Activated CD8-positive, alpha-beta T cell treated with anti-CD3 and anti-CD28 coated beads, Interleukin-2, amount 10 ng/mL, durations not matched to agents 7 days and 5 days (primary cell): Measurements from ENCODE around the gene PRKCA. TPM values are rescaled to one million over a fixed set of nuclear protein-coding genes. Genes with fewer than 3 reads are reported as not detected.

Experiments
- ATAC-seq: fragments of 150-1000 bp; cut with Tn5 transposase; one replicate; pipeline ENCODE4 v1.10.0; 2021; ENCODE audit warnings: moderate library complexity
- CTCF ChIA-PET: fragments of 350-600 bp; sonication (Branson Sonifier 250); formaldehyde crosslinking; loops from one replicate; lab custom pipeline; 2021; ENCODE audit warnings: antibody characterized with exemption; lab: Charles Lee
- POLR2A ChIA-PET: fragments of 350-600 bp; sonication (Branson Sonifier 250); formaldehyde crosslinking; loops from one replicate; lab custom pipeline; 2021; ENCODE audit warnings: antibody characterized with exemption; lab: Charles Lee
- DNase-seq: peaks from one replicate; pipeline ENCODE4 v3.0.0-alpha.2; 2020
- H3K27ac Mint-ChIP-seq: one replicate; pipeline ENCODE4 v1.8.0; 2021; ENCODE audit warnings: mild to moderate bottlenecking, mixed read lengths
- H3K27me3 Mint-ChIP-seq: one replicate; pipeline ENCODE4 v1.8.0; 2021; ENCODE audit warnings: low read depth, mixed read lengths
- H3K36me3 Mint-ChIP-seq: one replicate; pipeline ENCODE4 v1.8.0; 2021; ENCODE audit warnings: low read depth, mixed read lengths
- H3K4me1 Mint-ChIP-seq: one replicate; pipeline ENCODE4 v1.8.0; 2021; ENCODE audit warnings: low read depth, mixed read lengths
- H3K4me3 Mint-ChIP-seq: one replicate; pipeline ENCODE4 v1.8.0; 2021; ENCODE audit warnings: mild to moderate bottlenecking, mixed read lengths
- H3K9me3 Mint-ChIP-seq: one replicate; pipeline ENCODE4 v1.8.0; 2022; ENCODE audit warnings: mixed read lengths; ENCODE audit not compliant: insufficient read depth
- total RNA-seq, 2 experiments: library from RNA; stranded (reverse); gene quantifications; one replicate each; pipeline ENCODE4 v1.2.3, GENCODE V29; 2021

Gene PRKCA
- total RNA-seq, 2 experiments from 2014 or later, result 74.1 to 76.9 TPM

DNA sequence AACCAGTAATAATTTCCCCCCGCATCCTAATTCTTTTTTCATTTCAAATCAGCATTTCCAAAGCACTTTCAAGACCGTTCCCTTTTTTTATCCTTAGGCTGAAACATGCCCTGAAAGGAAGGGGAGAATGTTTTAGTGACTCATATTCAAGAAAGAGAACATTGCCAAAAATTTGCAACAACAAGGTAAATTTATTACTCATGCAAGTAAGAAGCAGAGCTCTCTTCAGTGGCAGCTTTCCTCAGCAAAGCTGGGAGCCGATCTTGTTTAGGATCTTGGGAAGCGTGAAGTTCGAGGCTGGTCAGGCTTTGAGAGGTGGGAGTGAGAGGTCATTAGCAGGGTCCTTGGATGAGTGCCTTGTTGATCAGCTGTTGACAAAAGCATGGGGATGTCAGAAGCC lies 129.5 kb downstream of the PRKCA start:
- ChIA-PET POLR2A (no interaction called here), CTCF (interaction anchor here (0.6 to 1.5 kb wide), 7 partner anchors 11 to 177 kb away, joined by 3 to 5 read pairs (median 3); no protein-coding TSS in a partner anchor)
- Mint-ChIP-seq H3K27ac (no peak overlapping the region), H3K4me3 (no peak overlapping the region), H3K27me3 (no peaks in the 10 kb centered on the region), H3K9me3 (no peaks in the 10 kb centered on the region), H3K4me1 (peaks cover 50% of the 10 kb centered on the region), H3K36me3 (peaks cover 5% of the 10 kb centered on the region)
- ATAC-seq, result no peak
- no peak for DNase-seq

DNA sequence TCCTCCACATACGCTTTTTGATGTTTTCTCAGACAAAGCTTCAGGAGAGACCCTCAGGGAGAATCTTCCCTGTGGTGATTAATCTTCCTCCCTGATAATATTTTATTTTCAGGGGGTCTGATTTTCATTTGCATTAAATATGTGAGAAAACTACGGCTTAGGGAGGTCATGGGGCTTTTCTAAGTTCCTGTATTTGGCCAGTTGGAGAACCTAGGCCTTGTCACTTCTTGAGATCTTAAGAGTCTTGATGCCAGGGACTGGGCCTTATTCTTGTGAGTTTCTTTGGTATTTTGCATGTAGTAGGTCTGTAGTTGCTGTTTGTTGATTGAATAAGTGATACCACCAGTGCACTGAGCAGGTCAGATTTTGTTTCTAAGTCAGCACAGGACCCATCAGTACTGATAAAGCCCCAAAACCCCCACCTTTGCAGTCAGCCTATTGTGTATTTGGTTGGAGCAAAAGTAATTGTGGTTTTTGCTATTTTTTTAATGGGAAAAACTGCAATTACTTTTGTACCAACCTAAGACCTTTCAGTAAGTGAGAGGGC lies 130.1 kb downstream of the PRKCA start:
- H3K9me3 Mint-ChIP-seq, result no peaks in the 10 kb centered on the region
- H3K4me3 Mint-ChIP-seq, result no peak overlapping the region
- ATAC-seq (no peak), DNase-seq (no peak)
- ChIA-PET POLR2A (no interaction called here), CTCF (interaction anchor here (0.7 to 1.9 kb wide), 5 partner anchors 12 to 177 kb away, joined by 3 to 5 read pairs (median 3); no protein-coding TSS in a partner anchor)
- H3K27ac Mint-ChIP-seq, result no peak overlapping the region
- H3K27me3 Mint-ChIP-seq, result no peaks in the 10 kb centered on the region
- H3K36me3 Mint-ChIP-seq, result peaks cover 7% of the 10 kb centered on the region
- peaks cover 48% of the 10 kb centered on the region for H3K4me1 Mint-ChIP-seq

DNA sequence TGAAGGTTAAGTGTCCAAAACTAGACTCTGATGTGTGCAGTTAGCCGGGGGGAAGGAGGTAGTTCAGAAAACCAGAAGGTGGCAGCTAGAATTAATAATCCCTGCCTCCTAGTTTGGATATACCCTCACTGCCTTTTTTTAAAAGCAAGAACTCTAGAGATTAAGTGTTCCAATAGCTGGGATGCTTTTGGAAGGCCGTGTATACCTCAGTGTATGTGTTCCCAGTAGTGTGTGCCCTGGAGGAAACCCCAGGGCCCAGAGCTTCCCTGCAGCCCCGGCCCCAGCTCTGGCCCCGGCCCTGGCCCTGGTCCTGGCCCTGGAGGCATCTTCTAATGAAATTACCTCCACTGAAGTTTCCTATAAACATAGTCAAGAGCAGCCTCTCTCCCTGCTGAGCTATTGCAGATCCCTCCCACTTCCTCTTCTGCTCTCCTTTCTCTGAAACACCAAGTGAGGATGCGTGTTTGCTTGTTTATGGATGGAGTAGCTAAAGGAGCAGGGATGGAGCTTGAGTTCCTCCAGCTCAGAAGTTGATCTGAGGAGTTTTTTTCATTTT lies 130.7 kb downstream of the PRKCA start:
- no peak for DNase-seq
- Mint-ChIP-seq H3K27me3 (no peaks in the 10 kb centered on the region), H3K27ac (peak overlapping the region; percentile 62), H3K36me3 (peaks cover 7% of the 10 kb centered on the region), H3K4me1 (peaks cover 44% of the 10 kb centered on the region), H3K9me3 (no peaks in the 10 kb centered on the region), H3K4me3 (no peak overlapping the region)
- ATAC-seq, result no peak
- CTCF ChIA-PET, result interaction anchor here (1.1 to 1.9 kb wide), 4 partner anchors 14 to 178 kb away, joined by 3 to 8 read pairs (median 5); no protein-coding TSS in a partner anchor
- POLR2A ChIA-PET, result no interaction called here

DNA sequence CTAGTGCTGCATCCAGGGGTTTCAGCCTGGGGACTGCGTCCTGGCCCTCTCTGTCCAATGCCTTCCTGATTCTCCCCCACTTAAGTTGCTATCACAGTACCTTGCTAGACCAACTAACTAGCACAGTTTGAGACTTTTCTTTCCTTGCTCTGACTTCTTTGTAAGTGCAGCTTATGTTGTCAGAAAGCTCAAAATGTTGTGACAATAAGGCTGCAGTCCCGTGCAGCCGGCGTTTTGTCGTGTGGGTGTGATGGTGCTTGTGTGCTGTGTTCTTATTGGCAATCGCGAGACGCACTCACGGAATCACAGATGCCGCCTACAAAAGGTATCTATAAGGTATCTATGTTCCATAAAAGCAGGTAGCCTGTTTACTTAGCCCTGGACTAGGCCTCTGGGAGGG lies 132.8 kb downstream of the PRKCA start:
- H3K4me1 Mint-ChIP-seq, result peaks cover 37% of the 10 kb centered on the region
- H3K9me3 Mint-ChIP-seq, result no peaks in the 10 kb centered on the region
- ChIA-PET POLR2A (no interaction called here), CTCF (interaction anchor here (1.0 kb wide), 1 partner anchor 94 kb away, joined by 3 read pairs; no protein-coding TSS in a partner anchor)
- ATAC-seq (no peak), DNase-seq (no peak)
- no peak overlapping the region for H3K4me3 Mint-ChIP-seq
- H3K27ac Mint-ChIP-seq, result no peak overlapping the region
- H3K36me3 Mint-ChIP-seq, result peaks cover 17% of the 10 kb centered on the region
- no peaks in the 10 kb centered on the region for H3K27me3 Mint-ChIP-seq

DNA sequence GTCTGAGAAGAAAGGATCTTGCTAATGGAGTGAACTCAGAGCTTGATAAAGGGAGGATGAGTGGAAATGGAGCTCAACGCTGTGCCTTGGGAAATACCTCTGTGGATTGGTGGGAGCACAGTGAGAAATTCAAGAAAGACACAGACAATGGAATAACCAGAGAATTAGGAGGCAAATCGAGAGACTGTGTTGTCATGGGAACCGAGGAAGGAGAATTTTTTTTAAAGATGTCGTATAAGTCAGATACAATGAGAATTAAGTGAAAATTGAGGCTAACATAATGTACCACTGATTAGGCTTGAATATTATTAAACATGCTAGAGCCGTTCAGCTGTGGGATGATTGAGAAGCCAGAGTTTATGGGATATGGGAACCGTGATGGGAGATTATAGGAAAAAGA lies 134.2 kb downstream of the PRKCA start:
- H3K27me3 Mint-ChIP-seq, result no peaks in the 10 kb centered on the region
- ChIA-PET CTCF (interaction anchor here (0.6 kb wide), 1 partner anchor 15 kb away, joined by 4 read pairs; no protein-coding TSS in a partner anchor), POLR2A (interaction anchor here (0.6 to 0.9 kb wide), 2 partner anchors 85 to 227 kb away, joined by 3 read pairs; no protein-coding TSS in a partner anchor)
- ATAC-seq (no peak), DNase-seq (no peak)
- peaks cover 40% of the 10 kb centered on the region for H3K4me1 Mint-ChIP-seq
- no peak overlapping the region for H3K4me3 Mint-ChIP-seq
- peaks cover 21% of the 10 kb centered on the region for H3K36me3 Mint-ChIP-seq
- H3K27ac Mint-ChIP-seq, result no peak overlapping the region
- no peaks in the 10 kb centered on the region for H3K9me3 Mint-ChIP-seq

DNA sequence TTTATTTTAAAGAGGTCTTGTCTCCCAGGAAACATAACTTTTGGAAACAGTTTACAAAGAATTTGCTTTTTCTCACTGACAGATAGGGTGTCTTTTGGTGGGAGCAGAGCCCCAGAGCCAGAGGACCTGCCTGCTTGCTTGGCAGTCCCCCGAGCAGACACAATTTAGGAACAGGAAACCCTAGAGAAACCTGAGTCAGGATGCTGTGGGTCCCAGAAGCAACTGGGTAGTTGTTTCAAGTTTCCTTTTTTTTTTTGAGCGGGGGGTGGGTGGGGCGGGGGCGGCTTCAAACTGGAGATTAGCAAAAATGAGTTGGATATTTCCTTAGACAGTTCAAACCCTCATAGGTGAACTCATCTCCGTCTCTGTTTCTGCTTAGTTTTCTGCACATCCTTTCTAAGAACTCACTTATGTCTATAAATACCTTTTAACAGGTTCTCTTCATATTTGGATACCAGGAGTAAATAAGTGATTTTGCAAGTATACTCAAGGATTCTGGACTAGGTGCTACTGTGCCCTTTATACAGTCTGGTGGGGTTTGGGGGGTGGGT lies 135.1 kb downstream of the PRKCA start:
- Mint-ChIP-seq H3K4me1 (peaks cover 31% of the 10 kb centered on the region), H3K27ac (peak overlapping the region; percentile 54), H3K9me3 (no peaks in the 10 kb centered on the region), H3K4me3 (peak overlapping the region; percentile 2), H3K27me3 (no peaks in the 10 kb centered on the region), H3K36me3 (peaks cover 29% of the 10 kb centered on the region)
- DNase-seq (no peak), ATAC-seq (no peak)
- CTCF ChIA-PET, result interaction anchor here (1.5 kb wide), 1 partner anchor 113 kb away, joined by 3 read pairs; no protein-coding TSS in a partner anchor
- POLR2A ChIA-PET, result no interaction called here

DNA sequence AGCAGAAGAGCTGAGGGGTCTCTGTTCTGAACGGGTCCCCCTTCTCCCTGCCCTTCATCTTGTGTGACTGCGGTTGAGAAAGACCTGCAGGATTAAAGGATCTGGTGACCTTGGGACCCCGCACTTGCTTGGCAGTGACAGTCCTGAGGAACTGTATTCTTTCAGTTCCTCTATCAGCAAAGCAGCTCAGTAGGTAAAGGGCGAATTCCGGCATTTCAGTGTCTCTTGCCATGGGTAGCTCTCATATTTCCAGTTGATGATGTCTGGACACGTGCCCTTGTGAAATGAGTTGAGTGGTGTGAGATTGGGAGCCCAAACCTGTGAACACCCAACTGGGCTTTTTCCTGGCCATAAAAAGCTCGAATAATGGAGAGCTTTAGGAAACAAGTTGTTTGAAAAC lies 135.7 kb downstream of the PRKCA start:
- peaks cover 34% of the 10 kb centered on the region for H3K36me3 Mint-ChIP-seq
- ATAC-seq (no peak), DNase-seq (no peak)
- no peaks in the 10 kb centered on the region for H3K9me3 Mint-ChIP-seq
- H3K27ac Mint-ChIP-seq, result no peak overlapping the region
- CTCF ChIA-PET, result interaction anchor here (1.5 kb wide), 1 partner anchor 113 kb away, joined by 3 read pairs; no protein-coding TSS in a partner anchor
- H3K4me1 Mint-ChIP-seq, result peaks cover 29% of the 10 kb centered on the region
- no peak overlapping the region for H3K4me3 Mint-ChIP-seq
- H3K27me3 Mint-ChIP-seq, result no peaks in the 10 kb centered on the region
- POLR2A ChIA-PET, result no interaction called here

DNA sequence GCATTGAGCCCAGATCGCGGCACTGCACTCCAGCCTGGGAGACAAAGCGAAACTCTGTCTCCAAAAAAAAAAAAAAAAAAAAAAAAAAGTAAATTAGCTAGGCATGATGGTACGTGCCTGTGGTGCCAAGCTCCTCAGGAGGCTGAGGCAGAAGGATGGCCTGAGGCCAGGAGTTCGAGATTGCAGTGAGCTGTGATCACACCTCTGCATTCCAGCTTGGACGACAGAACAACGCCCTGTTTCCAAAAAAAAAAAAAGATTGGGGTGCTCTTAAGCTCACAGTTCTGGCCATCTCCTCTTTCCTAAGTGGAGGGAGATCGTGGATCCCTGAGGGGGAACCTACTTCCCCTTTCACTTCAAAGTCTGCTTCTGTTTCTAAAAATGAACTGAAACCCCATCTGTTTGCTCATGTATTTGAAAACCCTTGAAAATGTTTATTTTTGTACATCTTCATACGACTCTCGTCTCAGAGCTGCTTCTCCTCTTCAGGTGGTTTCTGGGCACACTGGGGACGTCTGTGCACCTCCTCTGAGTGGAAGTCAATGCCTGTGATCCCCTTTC lies 138.8 kb downstream of the PRKCA start:
- ChIA-PET CTCF (interaction anchor here (1.5 kb wide), 1 partner anchor 42 kb away, joined by 4 read pairs; no protein-coding TSS in a partner anchor), POLR2A (interaction anchor here (0.6 to 1.1 kb wide), 2 partner anchors 14 to 18 kb away, joined by 3 read pairs; no protein-coding TSS in a partner anchor)
- peak overlapping the region; percentile 79 for H3K27ac Mint-ChIP-seq

DNA sequence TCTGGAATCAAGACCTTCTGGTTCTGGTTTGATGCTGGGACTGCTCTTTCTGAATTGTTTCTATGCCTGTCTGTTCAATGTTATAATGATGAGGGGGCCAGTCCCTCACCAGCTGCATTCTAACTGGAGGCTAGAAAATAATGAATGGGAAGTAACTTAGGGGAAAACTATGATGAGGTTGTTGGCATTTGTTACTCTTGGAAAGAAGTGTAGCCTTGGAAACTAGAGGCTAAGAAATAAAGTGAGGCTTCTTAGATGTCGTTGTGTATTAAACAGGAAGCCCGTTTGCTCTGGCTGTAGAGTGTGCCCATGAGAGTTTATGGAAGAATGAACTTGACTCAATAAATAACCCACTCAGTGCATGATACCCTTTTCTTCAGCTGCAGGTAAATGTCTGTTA lies 140.8 kb downstream of the PRKCA start:
- POLR2A ChIA-PET, result interaction anchor here (1.3 kb wide), 1 partner anchor 15 kb away, joined by 5 read pairs; no protein-coding TSS in a partner anchor
- H3K27me3 Mint-ChIP-seq, result no peaks in the 10 kb centered on the region
- ATAC-seq (no peak), DNase-seq (no peak)
- H3K36me3 Mint-ChIP-seq, result peaks cover 59% of the 10 kb centered on the region
- H3K4me3 Mint-ChIP-seq, result no peak overlapping the region
- no peak overlapping the region for H3K27ac Mint-ChIP-seq
- CTCF ChIA-PET, result interaction anchor here (1.1 kb wide), 1 partner anchor 124 kb away, joined by 3 read pairs; no protein-coding TSS in a partner anchor
- H3K4me1 Mint-ChIP-seq, result peaks cover 40% of the 10 kb centered on the region
- H3K9me3 Mint-ChIP-seq, result no peaks in the 10 kb centered on the region

More for the DNA sequence above, 138.8 kb downstream of the PRKCA start:
- DNase-seq, result no peak
- Mint-ChIP-seq H3K36me3 (peaks cover 59% of the 10 kb centered on the region), H3K4me3 (no peak overlapping the region), H3K9me3 (no peaks in the 10 kb centered on the region), H3K4me1 (peaks cover 35% of the 10 kb centered on the region), H3K27me3 (no peaks in the 10 kb centered on the region)
- ATAC-seq, result no peak

DNA sequence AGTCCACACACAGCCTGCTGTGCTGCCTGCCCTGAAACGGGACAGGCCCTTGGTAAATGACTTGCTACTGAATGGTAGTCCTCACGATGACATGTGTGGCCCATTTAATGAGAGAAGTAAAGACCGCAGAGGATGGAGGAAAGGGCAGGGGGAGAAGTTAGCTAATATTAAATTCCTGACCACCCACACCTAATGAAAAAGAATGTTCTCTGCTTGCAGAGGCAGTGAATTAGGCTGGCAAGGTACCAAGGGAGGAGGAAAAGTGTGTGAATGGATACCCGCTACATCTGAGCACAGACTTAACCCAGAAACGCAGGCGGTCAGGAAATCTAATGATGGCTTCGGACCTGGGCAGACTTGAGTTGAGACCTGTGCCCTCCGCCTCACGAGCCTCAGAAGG lies 141.2 kb downstream of the PRKCA start:
- no peaks in the 10 kb centered on the region for H3K9me3 Mint-ChIP-seq
- H3K27ac Mint-ChIP-seq, result no peak overlapping the region
- ChIA-PET CTCF (no interaction called here), POLR2A (interaction anchor here (1.3 kb wide), 1 partner anchor 15 kb away, joined by 5 read pairs; no protein-coding TSS in a partner anchor)
- H3K4me1 Mint-ChIP-seq, result peaks cover 40% of the 10 kb centered on the region
- DNase-seq, result no peak
- peaks cover 54% of the 10 kb centered on the region for H3K36me3 Mint-ChIP-seq
- no peak overlapping the region for H3K4me3 Mint-ChIP-seq
- H3K27me3 Mint-ChIP-seq, result no peaks in the 10 kb centered on the region
- no peak for ATAC-seq

DNA sequence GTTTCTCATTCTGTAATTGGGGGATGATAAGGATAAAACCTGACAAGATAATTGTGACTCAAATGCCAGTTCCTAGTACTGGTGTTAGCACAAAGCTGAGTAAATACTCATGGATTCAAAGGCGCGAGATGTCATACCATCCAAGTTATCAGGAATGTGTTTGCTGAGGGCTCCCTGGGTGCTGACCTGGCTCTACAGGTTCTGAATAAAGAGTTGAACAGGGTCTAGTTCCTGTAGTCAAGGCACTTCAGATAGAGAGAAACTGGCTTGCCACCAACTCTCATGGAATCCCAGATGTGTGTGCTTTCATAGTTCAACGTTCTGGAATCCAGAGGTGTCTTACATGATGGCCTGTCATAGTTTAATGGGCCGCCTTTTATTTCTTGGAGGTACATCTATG lies 141.6 kb downstream of the PRKCA start:
- ChIA-PET CTCF (no interaction called here), POLR2A (interaction anchor here (1.0 to 1.3 kb wide), 2 partner anchors 14 to 112 kb away, joined by 5 read pairs; no protein-coding TSS in a partner anchor)
- Mint-ChIP-seq H3K27ac (no peak overlapping the region), H3K9me3 (no peaks in the 10 kb centered on the region), H3K4me3 (no peak overlapping the region), H3K27me3 (no peaks in the 10 kb centered on the region), H3K4me1 (peaks cover 38% of the 10 kb centered on the region), H3K36me3 (peaks cover 50% of the 10 kb centered on the region)
- DNase-seq, result no peak
- no peak for ATAC-seq
